Measurements from ENCODE around the gene PGD.

- TF ChIP-seq, protein P1, sequence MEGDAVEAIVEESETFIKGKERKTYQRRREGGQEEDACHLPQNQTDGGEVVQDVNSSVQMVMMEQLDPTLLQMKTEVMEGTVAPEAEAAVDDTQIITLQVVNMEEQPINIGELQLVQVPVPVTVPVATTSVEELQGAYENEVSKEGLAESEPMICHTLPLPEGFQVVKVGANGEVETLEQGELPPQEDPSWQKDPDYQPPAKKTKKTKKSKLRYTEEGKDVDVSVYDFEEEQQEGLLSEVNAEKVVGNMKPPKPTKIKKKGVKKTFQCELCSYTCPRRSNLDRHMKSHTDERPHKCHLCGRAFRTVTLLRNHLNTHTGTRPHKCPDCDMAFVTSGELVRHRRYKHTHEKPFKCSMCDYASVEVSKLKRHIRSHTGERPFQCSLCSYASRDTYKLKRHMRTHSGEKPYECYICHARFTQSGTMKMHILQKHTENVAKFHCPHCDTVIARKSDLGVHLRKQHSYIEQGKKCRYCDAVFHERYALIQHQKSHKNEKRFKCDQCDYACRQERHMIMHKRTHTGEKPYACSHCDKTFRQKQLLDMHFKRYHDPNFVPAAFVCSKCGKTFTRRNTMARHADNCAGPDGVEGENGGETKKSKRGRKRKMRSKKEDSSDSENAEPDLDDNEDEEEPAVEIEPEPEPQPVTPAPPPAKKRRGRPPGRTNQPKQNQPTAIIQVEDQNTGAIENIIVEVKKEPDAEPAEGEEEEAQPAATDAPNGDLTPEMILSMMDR (IDR thresholded peaks at IDR 0.05) = no peak
- TF ChIP-seq POLR2A (IDR thresholded peaks at IDR 0.05) = no peak
- no peak for TF ChIP-seq POLR2AphosphoS5 (IDR thresholded peaks at IDR 0.05; ENCODE audit: insufficient read depth in 1 of 2, low read depth in 1 of 2)
These were observed 32.3 kb downstream of the PGD start for GRCh38 chr1:10431070-10431730.

Data from vagina (tissue), 2 donors.